SK-N-SH treated with all-trans-retinoic acid at 6 μM for 48 hours (cell line): ENCODE measurements around the gene UVRAG.

Experiments used
- ATAC-seq: fragments of 200-7000 bp; cut with Tn5 transposase; 3 replicates; pipeline ENCODE4 v1.9.1; 2020; ENCODE audit warnings: mild to moderate bottlenecking, moderate library complexity
- ARNTL ChIP-seq: fragments of 450-650 bp; formaldehyde crosslinking; IDR thresholded peaks from 2 replicates; pipeline ENCODE4 v1.5.0; 2020; ENCODE audit warnings: low read depth, mild to moderate bottlenecking, moderate library complexity, borderline replicate concordance
- BACH2 ChIP-seq: fragments of 250-450 bp; sonication (Bioruptor Pico); IDR thresholded peaks from 2 replicates; pipeline ENCODE4 v1.9.0; 2021; ENCODE audit warnings: mild to moderate bottlenecking, borderline replicate concordance
- CSDC2 ChIP-seq: fragments of 250-450 bp; sonication (Bioruptor Pico); IDR thresholded peaks from 2 replicates; pipeline ENCODE4 v1.5.0; 2020; ENCODE audit warnings: mild to moderate bottlenecking, moderate library complexity
- CSRNP3 ChIP-seq: fragments of 250-450 bp; sonication (Bioruptor Pico); IDR thresholded peaks from 2 replicates; pipeline ENCODE4 v1.5.1; 2021; ENCODE audit warnings: mild to moderate bottlenecking, moderate library complexity
- ESRRG ChIP-seq: fragments of 250-450 bp; sonication (Bioruptor Pico); IDR thresholded peaks from 2 replicates; pipeline ENCODE4 v1.6.1; 2021; ENCODE audit warnings: mild to moderate bottlenecking
- GLIS3 ChIP-seq: fragments of 250-450 bp; sonication (Bioruptor Pico); IDR thresholded peaks from 2 replicates; pipeline ENCODE4 v1.5.0; 2020; ENCODE audit warnings: mild to moderate bottlenecking, moderate library complexity
- ISL1 ChIP-seq: fragments of 250-450 bp; sonication (Bioruptor Pico); IDR thresholded peaks from 2 replicates; pipeline ENCODE4 v2.1.2; 2022; ENCODE audit warnings: mild to moderate bottlenecking, moderate library complexity
- PATZ1 ChIP-seq: fragments of 250-450 bp; sonication (Bioruptor Pico); IDR thresholded peaks from 2 replicates; pipeline ENCODE4 v1.8.0; 2020; ENCODE audit warnings: mild to moderate bottlenecking, moderate library complexity, borderline replicate concordance
- PPARA ChIP-seq: fragments of 250-450 bp; sonication (Bioruptor Pico); IDR thresholded peaks from 2 replicates; pipeline ENCODE4 v1.5.0; 2020; ENCODE audit warnings: mild to moderate bottlenecking, borderline replicate concordance
- RARB ChIP-seq: fragments of 250-450 bp; sonication (Bioruptor Pico); IDR thresholded peaks from 2 replicates; pipeline ENCODE4 v1.8.0; 2021; ENCODE audit warnings: mild to moderate bottlenecking, moderate library complexity
- SNAI2 ChIP-seq: fragments of 250-450 bp; sonication (Bioruptor Pico); IDR thresholded peaks from 2 replicates; pipeline ENCODE4 v1.5.0; 2020; ENCODE audit warnings: mild to moderate bottlenecking, moderate library complexity
- TCF4 ChIP-seq: fragments of 250-450 bp; sonication (Bioruptor Pico); IDR thresholded peaks from 2 replicates; pipeline ENCODE4 v1.8.0; 2021; ENCODE audit warnings: mild to moderate bottlenecking, moderate library complexity, borderline replicate concordance
- TSHZ2 ChIP-seq: fragments of 250-450 bp; sonication (Bioruptor Pico); IDR thresholded peaks from 2 replicates; pipeline ENCODE4 v1.5.0; 2020; ENCODE audit warnings: mild to moderate bottlenecking, moderate library complexity
- ZFP3 ChIP-seq: fragments of 250-450 bp; sonication (Bioruptor Pico); IDR thresholded peaks from 2 replicates; pipeline ENCODE4 v1.5.0; 2020; ENCODE audit warnings: mild to moderate bottlenecking, moderate library complexity
- ZFP30 ChIP-seq: fragments of 450-650 bp; formaldehyde crosslinking; IDR thresholded peaks from 2 replicates; pipeline ENCODE4 v1.5.0; 2022; ENCODE audit warnings: mild to moderate bottlenecking, moderate library complexity
- ZNF565 ChIP-seq: fragments of 450-650 bp; formaldehyde crosslinking; conservative IDR thresholded peaks from 2 replicates; pipeline ENCODE4 v1.5.0; 2020; ENCODE audit warnings: low read depth, mild to moderate bottlenecking, moderate library complexity
- ZNF8 ChIP-seq: fragments of 450-650 bp; formaldehyde crosslinking; IDR thresholded peaks from 2 replicates; pipeline ENCODE4 v1.5.0; 2020; ENCODE audit warnings: mild to moderate bottlenecking, moderate library complexity

UVRAG gene

GRCh38 chr11:75946531-75947530 lies 131.8 kb downstream of the UVRAG start:
- no peak for TF ChIP-seq BACH2 (CRISPR knock-in tag)
- TF ChIP-seq ESRRG (CRISPR knock-in tag), result no peak
- no peak for TF ChIP-seq ISL1 (CRISPR knock-in tag)
- TF ChIP-seq TSHZ2 (CRISPR knock-in tag), result no peak
- no peak for TF ChIP-seq CSDC2 (CRISPR knock-in tag)
- no peak; the same call in 2 of the 3 replicates for ATAC-seq

- peak; percentile 93 for ATAC-seq
- no peak for TF ChIP-seq ARNTL (CRISPR knock-in tag)
- TF ChIP-seq PPARA, result no peak
- no peak for TF ChIP-seq SNAI2
- peak; percentile 41; the same call in 1 of the 2 replicates for TF ChIP-seq TCF4 (CRISPR knock-in tag)
- peak; percentile 57; the same call in 1 of the 2 replicates for TF ChIP-seq RARB (CRISPR knock-in tag)
These were observed 134.1 kb downstream of the UVRAG start for GRCh38 chr11:75949023-75949672.

GRCh38 chr11:75950141-75950540 lies 135.1 kb downstream of the UVRAG start:
- no peak for ATAC-seq
- TF ChIP-seq PATZ1 (CRISPR knock-in tag) (no peak), TSHZ2 (CRISPR knock-in tag) (no peak), ISL1 (CRISPR knock-in tag) (no peak), RARB (CRISPR knock-in tag) (no peak), ZNF8 (CRISPR knock-in tag) (no peak), ZNF565 (no peak), GLIS3 (CRISPR knock-in tag) (no peak)
- TF ChIP-seq, all 23 proteins: peak for 0

GRCh38 chr11:75954039-75954438 lies 139.0 kb downstream of the UVRAG start:
- peak; percentile 54 for ATAC-seq
- no peak for TF ChIP-seq RARB (CRISPR knock-in tag)
- no peak for TF ChIP-seq ZNF8 (CRISPR knock-in tag)
- TF ChIP-seq ESRRG (CRISPR knock-in tag), result no peak
- TF ChIP-seq BACH2 (CRISPR knock-in tag), result no peak
- no peak for TF ChIP-seq ZFP30 (CRISPR knock-in tag)
- no peak for TF ChIP-seq ZFP3 (CRISPR knock-in tag)

GRCh38 chr11:75955443-75955842 lies 140.4 kb downstream of the UVRAG start:
- no peak for ATAC-seq
- TF ChIP-seq CSRNP3 (no peak), ZFP3 (CRISPR knock-in tag) (no peak)
